IPS-18a (cell line): ENCODE measurements around the gene KRTAP10-2.

Experiments used
- H3K27ac ChIP-seq: one replicate; pipeline ENCODE4 v1.5.1; 2013; ENCODE audit warnings: low read length
- H3K27me3 ChIP-seq: one replicate; pipeline ENCODE4 v1.6.1; 2013; ENCODE audit warnings: mild to moderate bottlenecking, low read length; ENCODE audit not compliant: control insufficient read depth, insufficient read depth
- H3K36me3 ChIP-seq: one replicate; pipeline ENCODE4 v1.6.1; 2013; ENCODE audit warnings: low read depth, low read length; ENCODE audit not compliant: control insufficient read depth
- H3K4me1 ChIP-seq: one replicate; pipeline ENCODE4 v1.6.1; 2013; ENCODE audit warnings: low read depth, low read length; ENCODE audit not compliant: control insufficient read depth
- H3K4me3 ChIP-seq: one replicate; pipeline ENCODE4 v1.5.1; 2013; ENCODE audit warnings: low read length
- H3K9ac ChIP-seq: one replicate; pipeline ENCODE4 v1.6.1; 2013; ENCODE audit warnings: mild to moderate bottlenecking, low read length, moderate library complexity
- H3K9me3 ChIP-seq: one replicate; pipeline ENCODE4 v1.6.1; 2013; ENCODE audit warnings: low read depth, low read length; ENCODE audit not compliant: control insufficient read depth

Gene KRTAP10-2

DNA sequence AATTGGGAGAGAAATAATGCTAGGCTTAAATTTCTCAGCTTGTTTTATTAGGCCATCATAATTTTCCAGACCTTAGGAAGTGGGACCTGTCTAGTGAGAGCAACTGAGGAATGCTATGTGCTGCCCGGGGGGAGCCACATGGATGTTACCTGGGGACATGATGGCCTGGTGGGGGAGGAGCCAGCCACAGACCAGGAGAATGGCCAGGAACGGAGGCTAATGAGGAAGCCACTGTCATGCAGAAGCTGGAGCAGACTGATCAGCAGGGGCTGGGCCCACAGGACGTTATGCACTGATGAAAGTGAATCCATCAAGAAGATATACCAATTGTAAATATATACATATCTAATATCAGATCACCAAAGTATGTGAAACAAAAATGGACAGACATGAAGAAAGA lies 6.7 kb downstream of the KRTAP10-2 start:
- H3K9me3 ChIP-seq: peaks cover 8% of the 10 kb centered on the region
- no peak overlapping the region for H3K4me3 ChIP-seq
- H3K36me3 ChIP-seq: no peaks in the 10 kb centered on the region
- no peak overlapping the region for H3K27ac ChIP-seq
- peaks cover 21% of the 10 kb centered on the region for H3K4me1 ChIP-seq
- no peak overlapping the region for H3K9ac ChIP-seq
- H3K27me3 ChIP-seq: no peaks in the 10 kb centered on the region

DNA sequence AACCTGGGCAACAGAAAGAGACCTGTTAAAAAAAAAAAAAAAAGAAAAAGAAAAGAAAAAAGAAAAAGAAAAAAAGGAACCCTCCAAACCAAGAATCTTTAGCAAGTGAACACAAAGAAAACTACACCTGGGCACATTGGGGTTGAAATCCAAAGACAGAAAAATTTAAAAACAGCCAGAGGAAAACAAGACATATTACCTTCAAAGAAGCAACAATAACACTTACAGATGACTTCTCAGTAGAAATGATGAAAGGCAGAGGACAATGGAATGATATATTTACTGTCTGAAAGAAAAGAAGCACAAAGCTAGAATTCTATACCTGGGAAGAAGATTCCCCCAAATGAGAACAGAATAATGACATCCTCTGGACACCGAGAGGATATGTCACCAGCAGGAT lies 8.6 kb downstream of the KRTAP10-2 start:
- Histone ChIP-seq H3K9ac (no peak overlapping the region), H3K9me3 (peaks cover 8% of the 10 kb centered on the region), H3K27me3 (no peaks in the 10 kb centered on the region)

DNA sequence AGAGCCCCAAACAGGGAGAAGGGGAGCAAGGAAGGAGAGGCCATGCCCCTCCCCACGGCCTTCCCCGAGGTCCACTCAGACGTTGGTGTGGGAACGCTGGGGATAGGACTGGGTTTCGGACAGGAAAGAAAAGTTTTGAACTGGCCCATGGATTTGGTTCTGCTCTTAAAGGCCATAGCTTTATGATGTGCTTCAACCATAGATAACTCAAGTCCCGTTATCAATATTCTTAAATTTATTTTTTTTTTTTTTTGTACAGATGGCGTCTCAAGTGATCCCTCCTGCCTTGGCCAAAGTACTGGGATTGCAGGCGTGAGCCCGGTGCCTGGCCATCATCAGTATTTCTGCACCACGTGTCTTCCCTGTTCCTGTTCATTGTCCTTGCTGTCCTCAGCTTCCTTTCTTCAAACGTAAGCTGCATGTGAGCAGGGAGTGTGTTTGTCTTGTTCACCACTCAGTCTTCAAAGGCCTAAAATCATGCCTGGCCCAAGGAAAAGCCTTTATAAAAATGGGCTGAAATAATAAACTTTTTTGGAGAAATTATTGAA lies 10.5 kb downstream of the KRTAP10-2 start:
- H3K4me3 ChIP-seq: no peak overlapping the region
- no peak overlapping the region for H3K9ac ChIP-seq
- no peaks in the 10 kb centered on the region for H3K36me3 ChIP-seq
- H3K4me1 ChIP-seq: no peaks in the 10 kb centered on the region
- no peaks in the 10 kb centered on the region for H3K9me3 ChIP-seq
- H3K27me3 ChIP-seq: no peaks in the 10 kb centered on the region
- no peak overlapping the region for H3K27ac ChIP-seq

More for the DNA sequence above, 8.6 kb downstream of the KRTAP10-2 start:
- Histone ChIP-seq H3K4me1 (peaks cover 4% of the 10 kb centered on the region), H3K36me3 (no peaks in the 10 kb centered on the region), H3K4me3 (no peak overlapping the region), H3K27ac (no peak overlapping the region)

DNA sequence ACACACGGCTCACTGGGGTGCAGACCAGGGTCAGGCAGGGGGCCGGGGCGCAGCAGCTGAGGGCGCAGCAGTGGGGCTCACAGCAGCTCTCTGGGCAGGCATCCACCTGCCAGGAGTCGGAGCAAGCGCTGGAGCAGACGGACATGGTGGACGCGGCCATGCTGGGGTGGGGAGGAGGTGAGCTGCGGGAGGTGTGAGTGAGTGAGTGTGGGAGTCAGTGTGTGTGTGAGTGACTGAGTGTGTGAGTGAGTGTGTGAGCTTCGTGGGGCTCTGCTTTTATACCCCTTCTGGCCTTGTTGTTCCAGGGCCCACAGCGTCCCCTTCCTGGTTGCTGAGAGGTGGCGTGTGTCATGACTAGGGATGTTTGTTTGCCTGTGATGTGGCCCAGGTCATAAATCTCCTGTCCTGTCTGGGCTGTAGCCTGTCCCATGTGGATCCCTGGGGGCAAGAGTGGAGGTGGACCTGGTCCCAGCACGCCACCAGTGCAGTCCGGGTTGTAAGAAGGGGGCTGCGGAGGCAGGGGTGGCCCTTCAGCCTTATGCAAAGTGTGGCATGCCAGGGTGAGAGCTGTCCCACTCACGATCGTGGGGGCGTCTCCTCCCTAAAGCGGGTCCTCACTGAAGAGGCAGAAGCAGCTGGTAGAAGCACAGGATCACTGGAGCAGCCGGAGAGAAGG lies 11.2 kb downstream of the KRTAP10-2 start, which contains the start of gene KRTAP10-1:
TSS of gene KRTAP10-1 (minus strand) at position 205 of the 676 bp plus-strand sequence. CDS start at position 160, 45 bp downstream.
- no peak within 1 kb of the TSS for H3K27ac ChIP-seq
- H3K9ac ChIP-seq: no peak within 1 kb of the TSS
- no peaks in the 10 kb centered on the region for H3K27me3 ChIP-seq
- H3K9me3 ChIP-seq: no peaks in the 10 kb centered on the region
- H3K4me1 ChIP-seq: no peaks in the 10 kb centered on the region
- no peak within 1 kb of the TSS for H3K4me3 ChIP-seq
- H3K36me3 ChIP-seq: no peaks in the 10 kb centered on the region

DNA sequence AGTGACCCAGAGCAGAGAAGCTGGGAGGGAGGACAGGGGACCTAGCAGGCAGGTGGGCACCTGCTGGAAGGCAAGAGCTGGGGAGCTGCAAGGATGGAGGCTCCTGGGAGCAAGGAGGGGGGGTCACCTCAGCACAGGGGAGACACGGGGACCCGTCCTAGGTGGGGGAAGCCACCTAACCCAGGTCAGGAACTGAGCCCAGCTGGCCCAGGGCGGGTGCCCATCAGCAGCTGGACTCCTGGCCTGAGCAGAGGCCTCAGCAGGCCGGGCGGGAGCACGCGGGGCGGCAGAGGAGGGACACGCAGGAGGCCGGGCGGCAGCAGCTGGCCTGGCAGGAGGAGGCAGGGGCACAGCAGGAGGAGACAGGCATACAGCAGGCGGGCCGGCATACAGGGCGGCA lies 12.3 kb downstream of the KRTAP10-2 start:
- H3K27me3 ChIP-seq: no peaks in the 10 kb centered on the region

DNA sequence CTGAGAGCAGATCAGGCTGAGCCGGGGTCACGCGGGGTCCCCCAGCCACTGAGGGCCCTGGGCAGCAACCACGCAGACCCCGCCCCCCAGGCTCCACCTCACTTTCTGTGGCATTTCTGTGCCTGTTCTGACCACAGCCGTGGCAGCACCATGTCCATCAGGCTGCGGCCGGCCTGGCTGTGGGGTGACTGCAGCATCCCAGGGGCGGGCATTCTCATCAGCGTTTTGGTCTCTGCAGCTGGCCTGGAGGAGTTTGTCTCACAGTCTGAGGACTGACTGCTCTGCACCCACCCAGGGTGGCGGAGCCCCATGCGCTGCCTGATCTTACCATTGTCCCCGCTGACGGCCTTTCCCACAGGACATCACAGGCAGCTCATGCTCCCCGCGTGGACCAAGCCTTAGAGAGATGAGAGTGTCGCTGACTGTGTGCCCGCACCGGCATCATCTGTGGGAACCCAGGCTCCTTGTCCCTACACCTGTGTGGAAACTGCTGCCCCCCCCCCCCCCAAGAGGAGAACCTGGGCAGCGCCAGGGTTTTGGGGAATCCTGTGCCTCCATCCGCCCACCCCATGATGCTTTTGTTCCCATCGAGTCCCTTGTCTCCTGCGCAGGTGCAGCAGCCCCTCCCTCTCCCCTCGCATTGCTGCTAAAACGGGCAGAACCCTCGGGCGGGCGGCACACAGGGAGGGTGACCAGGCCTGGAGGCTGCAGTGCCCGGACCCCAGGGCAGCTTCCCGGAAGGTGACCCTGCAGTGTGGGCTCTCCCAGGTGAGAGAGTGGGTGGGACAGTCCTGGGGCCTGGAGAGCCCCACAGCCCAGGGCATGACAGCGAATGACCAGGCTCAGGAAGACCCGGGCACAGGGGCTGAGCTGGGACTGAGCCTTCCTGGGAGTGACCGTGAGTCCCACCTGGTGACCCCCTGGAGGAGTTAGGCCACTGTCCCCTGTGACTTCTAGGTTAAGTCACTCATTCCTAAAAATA lies 13.1 kb downstream of the KRTAP10-2 start:
- no peak overlapping the region for H3K4me3 ChIP-seq
- no peak overlapping the region for H3K27ac ChIP-seq
- H3K36me3 ChIP-seq: no peaks in the 10 kb centered on the region
- H3K4me1 ChIP-seq: no peaks in the 10 kb centered on the region
- H3K9ac ChIP-seq: no peak overlapping the region
- H3K27me3 ChIP-seq: no peaks in the 10 kb centered on the region
- no peaks in the 10 kb centered on the region for H3K9me3 ChIP-seq

More for the DNA sequence above, 12.3 kb downstream of the KRTAP10-2 start:
- Histone ChIP-seq H3K4me1 (no peaks in the 10 kb centered on the region), H3K9ac (no peak overlapping the region), H3K36me3 (no peaks in the 10 kb centered on the region), H3K27ac (no peak overlapping the region), H3K9me3 (no peaks in the 10 kb centered on the region), H3K4me3 (no peak overlapping the region)

DNA sequence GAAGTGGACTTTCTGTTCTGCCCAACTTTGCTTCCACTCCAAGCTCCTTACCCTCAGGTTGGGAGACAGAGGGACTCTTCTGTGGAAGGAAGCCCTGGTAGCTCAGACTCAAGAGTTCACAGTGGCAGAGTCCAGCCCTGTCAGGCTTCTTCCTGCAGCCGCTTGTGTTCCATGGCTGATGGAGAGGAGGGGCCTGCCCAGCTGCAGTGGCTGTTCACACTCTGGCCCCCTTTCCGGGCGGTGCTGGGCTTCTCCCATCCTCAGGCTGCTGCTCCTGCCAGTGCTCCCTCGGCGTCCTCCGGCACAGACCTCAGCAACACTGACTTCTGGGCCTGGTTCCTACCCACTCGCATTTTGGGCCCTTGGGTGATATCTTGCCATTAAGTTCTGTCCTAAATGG lies 15.3 kb downstream of the KRTAP10-2 start:
- Histone ChIP-seq H3K4me3 (no peak overlapping the region), H3K9ac (no peak overlapping the region), H3K9me3 (no peaks in the 10 kb centered on the region)

DNA sequence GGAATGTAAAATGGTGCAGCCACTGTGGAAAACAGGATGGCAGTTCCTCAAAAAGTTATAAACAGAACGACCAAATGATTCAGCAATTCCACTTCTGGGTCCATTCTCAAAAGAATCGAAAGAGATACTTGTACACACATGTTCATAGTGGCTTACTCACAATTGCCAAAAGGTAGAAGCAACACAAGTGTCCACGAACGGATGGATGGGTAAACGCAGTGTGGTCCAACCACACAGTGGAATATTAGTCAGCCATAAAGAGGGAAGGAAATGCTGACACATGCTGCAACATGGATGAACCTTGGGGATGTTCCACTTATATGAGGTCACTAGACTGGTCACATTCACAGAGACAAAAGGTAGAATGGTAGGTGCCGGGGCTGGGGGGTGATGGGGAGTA lies 16.6 kb downstream of the KRTAP10-2 start:
- Histone ChIP-seq H3K9ac (no peak overlapping the region), H3K36me3 (no peaks in the 10 kb centered on the region), H3K9me3 (no peaks in the 10 kb centered on the region), H3K4me1 (no peaks in the 10 kb centered on the region), H3K27me3 (no peaks in the 10 kb centered on the region), H3K27ac (no peak overlapping the region), H3K4me3 (no peak overlapping the region)

More for the DNA sequence above, 15.3 kb downstream of the KRTAP10-2 start:
- Histone ChIP-seq H3K27me3 (no peaks in the 10 kb centered on the region), H3K4me1 (no peaks in the 10 kb centered on the region), H3K36me3 (no peaks in the 10 kb centered on the region), H3K27ac (no peak overlapping the region)

DNA sequence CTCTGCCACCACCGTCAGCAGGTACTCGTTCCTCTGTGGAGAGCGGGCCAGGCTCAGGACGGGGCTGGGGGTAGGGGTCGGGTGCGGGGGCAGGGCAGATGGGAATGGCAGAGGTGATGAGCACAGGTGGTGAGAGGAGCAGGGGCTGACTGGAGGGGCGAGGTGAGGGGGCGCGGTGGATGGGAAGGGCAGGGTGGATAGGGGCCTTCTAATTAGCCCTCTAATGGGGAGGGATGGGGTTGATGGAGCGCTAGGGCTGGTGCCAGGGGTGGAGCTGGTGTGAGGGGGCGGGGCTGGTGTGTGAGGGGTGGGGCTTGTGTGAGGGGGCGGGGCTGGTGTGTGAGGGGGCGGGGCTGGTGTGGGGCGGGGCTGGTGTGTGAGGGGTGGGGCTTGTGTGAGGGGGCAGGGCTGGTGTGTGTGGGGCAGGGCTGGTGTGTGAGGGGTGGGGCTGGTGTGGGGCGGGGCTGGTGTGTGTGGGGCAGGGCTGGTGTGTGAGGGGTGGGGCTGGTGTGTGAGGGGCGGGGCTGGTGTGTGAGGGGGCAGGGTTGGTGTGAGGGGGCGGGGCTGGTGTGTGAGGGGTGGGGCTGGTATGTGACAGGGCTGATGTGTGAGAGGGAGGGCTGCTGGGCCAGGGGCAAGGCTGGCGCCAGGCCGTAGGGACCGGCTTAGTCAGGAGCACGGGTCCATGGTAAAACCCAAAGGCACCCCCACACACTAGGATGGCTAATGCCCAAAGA lies 17.2 kb downstream of the KRTAP10-2 start:
- H3K4me1 ChIP-seq: no peaks in the 10 kb centered on the region
- H3K27me3 ChIP-seq: no peaks in the 10 kb centered on the region
- no peak overlapping the region for H3K27ac ChIP-seq
- no peak overlapping the region for H3K4me3 ChIP-seq
- H3K9ac ChIP-seq: no peak overlapping the region
- no peaks in the 10 kb centered on the region for H3K36me3 ChIP-seq
- no peaks in the 10 kb centered on the region for H3K9me3 ChIP-seq

DNA sequence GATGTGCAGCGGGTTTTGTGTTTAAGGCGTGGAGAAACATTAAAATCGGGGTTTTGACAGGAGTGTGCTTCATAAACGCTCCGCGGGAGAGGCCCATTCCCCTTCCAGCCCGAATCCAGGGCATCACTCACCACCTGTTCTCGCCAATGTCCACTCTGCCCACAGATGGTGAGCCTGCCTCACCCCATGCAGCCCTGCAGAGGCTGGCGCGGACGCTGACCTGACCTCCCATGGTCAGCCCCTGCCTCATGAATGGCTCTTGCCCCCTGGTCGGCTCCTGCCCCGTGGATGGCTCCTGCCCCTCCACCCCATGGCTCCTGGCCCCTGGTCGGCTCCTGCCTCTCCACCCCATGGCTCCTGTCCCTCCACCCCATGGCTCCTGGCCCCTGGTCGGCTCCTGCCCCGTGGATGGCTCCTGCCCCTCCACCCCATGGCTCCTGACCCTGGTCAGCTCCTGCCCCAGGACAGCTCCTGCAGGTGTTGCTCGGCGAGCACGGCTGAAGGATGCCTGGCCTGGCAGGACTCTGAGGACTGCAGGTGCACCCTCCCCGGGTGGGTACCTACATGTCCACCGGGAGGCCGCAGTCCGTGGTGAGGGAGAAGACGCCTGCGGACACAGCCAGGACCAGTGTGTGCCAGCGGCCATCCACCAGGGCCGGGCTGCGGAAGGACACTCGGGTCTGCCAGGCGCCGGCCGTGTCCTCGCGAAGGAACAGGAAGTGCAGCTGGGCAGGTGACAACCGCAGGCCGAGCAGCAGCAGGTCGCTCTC lies 18.0 kb downstream of the KRTAP10-2 start:
- no peaks in the 10 kb centered on the region for H3K27me3 ChIP-seq
- no peak overlapping the region for H3K4me3 ChIP-seq
- no peaks in the 10 kb centered on the region for H3K9me3 ChIP-seq
- H3K9ac ChIP-seq: no peak overlapping the region
- H3K27ac ChIP-seq: no peak overlapping the region
- no peaks in the 10 kb centered on the region for H3K4me1 ChIP-seq
- no peaks in the 10 kb centered on the region for H3K36me3 ChIP-seq
